Tibial nerve (tissue), 3 donors: ENCODE data around the gene ZMYND11.

Experiments
- CTCF ChIP-seq, 5 experiments: fragments of 200-600 bp in 3 of 5; fragments of 450-650 bp in 2 of 5; sonication (generic) in 3 of 5; IDR thresholded peaks; one replicate each; pipeline ENCODE4 v1.5.1; 2016 to 2019; ENCODE audit warnings: antibody characterized with exemption in 5 of 5, mild to moderate bottlenecking in 3 of 5, moderate library complexity in 2 of 5
- POLR2A ChIP-seq, 2 donors: fragments of 450-650 bp; IDR thresholded peaks; one replicate each; pipeline ENCODE4 v1.6.1; 2017; ENCODE audit warnings: antibody characterized with exemption in 2 of 2, mild to moderate bottlenecking in 2 of 2, moderate library complexity in 2 of 2

GRCh38 chr10:274866-275265 lies 139.6 kb downstream of the ZMYND11 start:
- TF ChIP-seq CTCF (IDR thresholded peaks at IDR 0.05) (no peak), POLR2A (IDR thresholded peaks at IDR 0.05) (no peak)
